DND-41 (cell line): ENCODE measurements around the gene PLAU.

ENCODE experiments used
- CTCF ChIP-seq: IDR thresholded peaks from 2 replicates; pipeline ENCODE4 v1.5.1; 2012; ENCODE audit warnings: borderline replicate concordance, low read length, moderate library complexity, mild to moderate bottlenecking; ENCODE audit not compliant: poor library complexity, severe bottlenecking; ENCODE audit errors: extremely low read depth
- EZH2 ChIP-seq: IDR thresholded peaks from 3 replicates; pipeline ENCODE4 v1.6.1; 2012; ENCODE audit warnings: borderline replicate concordance, low read depth, mild to moderate bottlenecking, moderate library complexity, low read length, inconsistent platforms; ENCODE audit not compliant: severe bottlenecking

DNA sequence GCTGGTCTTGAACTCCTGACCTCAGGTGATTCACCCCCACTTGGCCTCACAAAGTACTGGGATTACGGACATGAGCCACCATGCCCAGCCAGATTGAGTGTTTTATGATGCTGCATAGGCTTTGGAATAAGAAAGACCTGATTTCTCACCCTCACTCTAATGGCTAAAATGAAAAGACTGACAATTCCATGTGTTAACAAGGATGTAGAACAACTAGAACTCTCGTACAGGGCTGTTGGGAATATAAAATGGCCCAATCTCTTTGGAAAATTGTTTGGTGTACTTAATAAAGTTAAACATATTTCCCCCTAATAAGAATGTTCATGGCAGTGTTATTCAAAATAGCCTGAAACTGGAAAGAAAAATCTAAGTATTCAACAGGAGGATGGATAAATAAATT is 43.8 kb downstream of the PLAU start:
- TF ChIP-seq CTCF: no peak
- no peak for TF ChIP-seq EZH2
